IMR-90 (cell line): ENCODE results near the gene NOS1. TPM values are rescaled to one million over a fixed set of nuclear protein-coding genes. Genes with fewer than 3 reads are reported as not detected.

Experiments
- ATAC-seq: fragments of 200-7000 bp; cut with Tn5 transposase; 2 replicates; pipeline ENCODE4 v1.9.1; 2020; ENCODE audit warnings: low read depth, mild to moderate bottlenecking, moderate library complexity
- BruUV-seq: library from RNA; stranded (reverse); fragments of 400-500 nt; replicated peaks from 2 replicates; lab custom pipeline; 2021; lab: Mats Ljungman, UMichigan
- CTCF ChIA-PET: fragments of 300-600 bp; formaldehyde crosslinking; extraction: SDS; loops from one replicate; lab custom pipeline; 2021; ENCODE audit warnings: antibody characterized with exemption; lab: Yijun Ruan, JAX
- POLR2A ChIA-PET: fragments of 300-600 bp; sonication (Branson Sonifier 250); formaldehyde crosslinking; loops from one replicate; lab custom pipeline; 2022; ENCODE audit warnings: antibody characterized with exemption; ENCODE audit not compliant: unreplicated experiment; lab: Charles Lee
- DNase-seq: peaks from one replicate; pipeline ENCODE4 v3.0.0; 2013
- H2AFZ ChIP-seq: replicated peaks from 2 replicates; pipeline ENCODE3; 2013; ENCODE audit warnings: low read length, mild to moderate bottlenecking; ENCODE audit not compliant: poor library complexity
- H2AK5ac ChIP-seq: 2 replicates; pipeline ENCODE4 v1.6.1; 2013; ENCODE audit warnings: low read depth, low read length, inconsistent platforms
- H2AK9ac ChIP-seq: replicated peaks from 2 replicates; pipeline ENCODE3; 2013; ENCODE audit warnings: mild to moderate bottlenecking, low read depth, low read length, moderate library complexity; ENCODE audit not compliant: poor library complexity
- H2BK120ac ChIP-seq: 2 replicates; pipeline ENCODE4 v1.6.1; 2013; ENCODE audit warnings: low read depth, low read length, inconsistent platforms
- H2BK15ac ChIP-seq: 3 replicates; pipeline ENCODE4 v1.6.1; 2013; ENCODE audit warnings: low read depth, low read length, inconsistent platforms
- H2BK20ac ChIP-seq: 2 replicates; pipeline ENCODE4 v1.6.1; 2013; ENCODE audit warnings: low read depth, mild to moderate bottlenecking, inconsistent platforms, low read length, moderate library complexity
- H2BK5ac ChIP-seq: 2 replicates; pipeline ENCODE4 v1.6.1; 2013; ENCODE audit warnings: mild to moderate bottlenecking, low read depth, low read length, inconsistent platforms; ENCODE audit not compliant: poor library complexity, severe bottlenecking
- H3K14ac ChIP-seq: replicated peaks from 2 replicates; pipeline ENCODE4 v1.6.1; 2013; ENCODE audit warnings: low read depth, low read length, inconsistent platforms
- H3K18ac ChIP-seq: 2 replicates; pipeline ENCODE4 v1.6.1; 2013; ENCODE audit warnings: low read depth, low read length, control low read depth
- H3K23ac ChIP-seq: 2 replicates; pipeline ENCODE4 v1.6.1; 2013; ENCODE audit warnings: low read depth, low read length, inconsistent platforms
- H3K27ac ChIP-seq: 2 replicates; pipeline ENCODE4 v1.5.1; 2013; ENCODE audit warnings: mild to moderate bottlenecking, control low read depth, low read length; ENCODE audit not compliant: insufficient read depth
- H3K27me3 ChIP-seq: 2 replicates; pipeline ENCODE4 v1.6.1; 2013; ENCODE audit warnings: low read length; ENCODE audit not compliant: control insufficient read depth, insufficient read depth
- H3K36me3 ChIP-seq: 2 replicates; pipeline ENCODE4 v1.6.1; 2013; ENCODE audit warnings: low read length, mixed read lengths; ENCODE audit not compliant: control insufficient read depth, insufficient read depth
- H3K4ac ChIP-seq: 2 replicates; pipeline ENCODE4 v1.6.1; 2013; ENCODE audit warnings: low read depth, low read length, inconsistent platforms
- H3K4me1 ChIP-seq: 2 replicates; pipeline ENCODE4 v1.6.1; 2013; ENCODE audit warnings: low read length, mixed read lengths; ENCODE audit not compliant: control insufficient read depth, insufficient read depth
- H3K4me2 ChIP-seq: 2 replicates; pipeline ENCODE4 v1.6.1; 2013; ENCODE audit warnings: low read depth, mild to moderate bottlenecking, control low read depth, low read length, moderate library complexity
- H3K4me3 ChIP-seq: 2 replicates; pipeline ENCODE4 v1.5.1; 2013; ENCODE audit warnings: low read depth, mild to moderate bottlenecking, control low read depth, low read length, moderate library complexity; ENCODE audit not compliant: insufficient read depth
- H3K56ac ChIP-seq: 2 replicates; pipeline ENCODE4 v1.6.1; 2013; ENCODE audit warnings: low read length, inconsistent platforms; ENCODE audit not compliant: insufficient read depth; ENCODE audit errors: extremely low read depth
- H3K79me1 ChIP-seq, 2 experiments: 2 replicates each; pipeline ENCODE4 v1.6.1; 2013; ENCODE audit warnings: low read length in 2 of 2, inconsistent platforms in 1 of 2, low read depth in 1 of 2
- H3K9ac ChIP-seq: 2 replicates; pipeline ENCODE4 v1.6.1; 2013; ENCODE audit warnings: low read depth, low read length, control low read depth
- H3K9me1 ChIP-seq: 2 replicates; pipeline ENCODE4 v1.6.1; 2013; ENCODE audit warnings: low read length, inconsistent platforms; ENCODE audit not compliant: insufficient read depth
- H3K9me3 ChIP-seq: 2 replicates; pipeline ENCODE4 v1.6.1; 2013; ENCODE audit warnings: low read length; ENCODE audit not compliant: control insufficient read depth, insufficient read depth
- H4K20me1 ChIP-seq: 2 replicates; pipeline ENCODE4 v1.6.1; 2013; ENCODE audit warnings: low read length, inconsistent platforms; ENCODE audit not compliant: insufficient read depth
- H4K5ac ChIP-seq: 2 replicates; pipeline ENCODE4 v1.6.1; 2013; ENCODE audit warnings: mild to moderate bottlenecking, low read depth, low read length, control low read depth
- H4K8ac ChIP-seq, 2 experiments: 2 replicates each; pipeline ENCODE4 v1.6.1; 2013; ENCODE audit warnings: low read depth in 2 of 2, low read length in 2 of 2, control low read depth in 1 of 2, inconsistent platforms in 1 of 2
- H4K91ac ChIP-seq: 2 replicates; pipeline ENCODE4 v1.6.1; 2013; ENCODE audit warnings: low read depth, low read length, inconsistent platforms; ENCODE audit not compliant: insufficient read depth
- CEBPB ChIP-seq: IDR thresholded peaks from 2 replicates; pipeline ENCODE4 v1.6.1; 2012; ENCODE audit warnings: low read depth, low read length, improper control_type of control experiment
- CHD1 ChIP-seq: IDR thresholded peaks from 2 replicates; pipeline ENCODE4 v1.6.1; 2012; ENCODE audit warnings: low read depth, low read length, improper control_type of control experiment
- FOS ChIP-seq: fragments of 150-350 bp; IDR thresholded peaks from 2 replicates; pipeline ENCODE4 v1.6.1; 2016; ENCODE audit warnings: low read depth, low read length
- MAFK ChIP-seq: IDR thresholded peaks from 2 replicates; pipeline ENCODE4 v1.6.1; 2012; ENCODE audit warnings: low read depth, low read length, improper control_type of control experiment
- MAZ ChIP-seq: IDR thresholded peaks from 2 replicates; pipeline ENCODE4 v1.6.1; 2012; ENCODE audit warnings: low read depth, mild to moderate bottlenecking, low read length, improper control_type of control experiment, moderate library complexity, borderline replicate concordance
- MXI1 ChIP-seq: IDR thresholded peaks from 2 replicates; pipeline ENCODE4 v1.6.1; 2012; ENCODE audit warnings: low read depth, mild to moderate bottlenecking, low read length, moderate library complexity, borderline replicate concordance
- NFE2L2 ChIP-seq: fragments of 150-350 bp; IDR thresholded peaks from 2 replicates; pipeline ENCODE4 v1.6.1; 2016; ENCODE audit warnings: low read depth, mild to moderate bottlenecking, low read length
- POLR2A ChIP-seq: IDR thresholded peaks from 2 replicates; pipeline ENCODE4 v1.6.1; 2012; ENCODE audit warnings: mild to moderate bottlenecking, low read depth, low read length
- RCOR1 ChIP-seq: IDR thresholded peaks from 2 replicates; pipeline ENCODE4 v1.6.1; 2012; ENCODE audit warnings: mild to moderate bottlenecking, low read length, improper control_type of control experiment; ENCODE audit not compliant: insufficient replicate concordance
- RFX5 ChIP-seq: IDR thresholded peaks from 2 replicates; pipeline ENCODE4 v1.8.0; 2012; ENCODE audit warnings: low read depth, mild to moderate bottlenecking, low read length, moderate library complexity
- SMC3 ChIP-seq: fragments of 150-350 bp; IDR thresholded peaks from 2 replicates; pipeline ENCODE4 v1.6.1; 2016; ENCODE audit warnings: low read depth, mild to moderate bottlenecking, antibody characterized with exemption, low read length, moderate library complexity
- WGBS, 2 experiments: methylation state at CpG; one replicate each; pipeline versions ENCODE4 v1.1.5 to v1.1.7; 2013; ENCODE audit warnings: missing lambda C conversion rate in 2 of 2; ENCODE audit not compliant: insufficient read length in 1 of 2; ENCODE audit errors: extremely low coverage in 2 of 2; 5-methylcytosine and 5-hydroxymethylcytosine counted together
- dilution Hi-C: fragments of 300-500 bp; cut with HindIII; formaldehyde crosslinking; loops from one replicate; pipeline ENCODE4 v1.14.3; 2018; ENCODE audit warnings: low sequenced_read_pairs; ENCODE audit not compliant: unreplicated experiment
- in situ Hi-C: fragments of 300-500 bp; cut with MboI; formaldehyde crosslinking; loops from 3 replicates; pipeline ENCODE4 v1.14.3; 2019; ENCODE audit warnings: low sequenced_read_pairs, inconsistent platforms, mixed read lengths
- intact Hi-C: fragments of 100-400 bp; cut with micrococcal nuclease; formaldehyde crosslinking; loops from 2 replicates; pipeline ENCODE4 v1.10.0; 2022
- polyA plus RNA-seq, 3 experiments: library from polyadenylated mRNA; depleted of rRNA; stranded (reverse); fragments of >200 nt; gene quantifications; 2 replicates each; pipeline ENCODE4 v1.2.3, GENCODE V29; 2012; ENCODE audit warnings: low replicate concordance in 1 of 3
- total RNA-seq: library from RNA; depleted of rRNA; stranded (reverse); fragments of >200 nt; gene quantifications from 2 replicates; pipeline ENCODE4 v1.2.3, GENCODE V29; 2012
- TF ChIP-seq, protein P1 (sequence below): fragments of 150-350 bp; IDR thresholded peaks from 2 replicates; pipeline ENCODE4 v1.6.1; 2016; ENCODE audit warnings: low read depth, mild to moderate bottlenecking, low read length, moderate library complexity, borderline replicate concordance
- TF ChIP-seq, protein P2 (sequence below): fragments of 150-350 bp; IDR thresholded peaks from 2 replicates; pipeline ENCODE4 v1.6.1; 2017; ENCODE audit warnings: mild to moderate bottlenecking, antibody characterized with exemption, low read length, low read depth

Gene NOS1
- total and polyA plus RNA-seq, 2 of the 4 experiments (the other 2 are of a cell fraction): 0.09 TPM; not detected in 1

DNA sequence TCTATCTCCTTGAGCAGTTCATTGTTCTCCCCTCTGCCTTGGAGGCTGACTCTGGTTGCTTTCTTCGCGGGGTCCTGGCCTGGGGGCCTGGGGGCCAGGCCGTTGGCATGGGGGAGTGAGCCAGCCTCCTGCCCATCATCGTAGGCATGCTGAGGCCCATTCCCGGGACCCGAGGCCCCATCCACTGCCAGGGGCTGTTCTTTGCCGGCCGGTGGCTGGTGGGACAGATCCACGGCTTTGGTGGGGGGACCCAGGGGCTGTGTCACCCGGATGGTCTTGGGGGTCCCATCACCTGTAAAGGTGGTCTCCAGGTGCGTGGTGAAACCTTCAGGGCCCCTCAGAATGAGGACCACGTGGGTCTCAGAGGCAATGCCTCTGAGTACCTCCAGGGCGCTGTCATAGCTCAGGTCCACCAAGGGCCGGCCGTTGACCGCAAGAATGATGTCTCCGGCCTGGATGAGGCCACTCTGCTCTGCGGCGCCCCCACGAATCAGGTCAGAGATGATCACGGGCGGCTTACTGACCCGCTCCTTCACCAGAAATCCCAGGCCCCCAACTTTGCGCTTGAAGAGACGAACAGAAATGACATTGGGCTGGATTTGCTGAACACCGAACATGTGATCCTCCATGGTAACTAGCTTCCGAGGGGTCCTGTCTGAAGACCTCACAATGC is 30.8 kb downstream of the NOS1 start:
- no peak overlapping the region for H2BK15ac ChIP-seq
- dilution Hi-C loops (no loop called here), intact Hi-C loops (no loop called here), in situ Hi-C loops (no loop called here)
- no peaks in the 10 kb centered on the region for H3K27me3 ChIP-seq
- H2AK9ac ChIP-seq: no peak overlapping the region
- ChIA-PET CTCF (no interaction called here), POLR2A (no interaction called here)
- H3K4me2 ChIP-seq: no peak overlapping the region
- H2BK5ac ChIP-seq: no peak overlapping the region
- no peak overlapping the region for H2BK20ac ChIP-seq
- no peak overlapping the region for H3K56ac ChIP-seq
- H3K9me1 ChIP-seq: no peaks in the 10 kb centered on the region
- H3K18ac ChIP-seq: no peak overlapping the region
- DNase-seq: no peak
- H4K20me1 ChIP-seq: no peaks in the 10 kb centered on the region
- H2AK5ac ChIP-seq: no peak overlapping the region
- no peaks in the 10 kb centered on the region for H3K4me1 ChIP-seq
- H2BK120ac ChIP-seq: no peak overlapping the region
- H4K5ac ChIP-seq: no peak overlapping the region
- H3K4me3 ChIP-seq: no peak overlapping the region
- no peak overlapping the region for H3K9ac ChIP-seq
- WGBS, 2 experiments: 72% methylated on average over 21 of the region's 27 CpGs; no CpG with 5 or more reads in 1 of the 2 experiments
- H3K23ac ChIP-seq: no peak overlapping the region
- no peak overlapping the region for H3K27ac ChIP-seq
- no peak for TF ChIP-seq RCOR1
- no peak for TF ChIP-seq MAFK
- TF ChIP-seq, protein P1, sequence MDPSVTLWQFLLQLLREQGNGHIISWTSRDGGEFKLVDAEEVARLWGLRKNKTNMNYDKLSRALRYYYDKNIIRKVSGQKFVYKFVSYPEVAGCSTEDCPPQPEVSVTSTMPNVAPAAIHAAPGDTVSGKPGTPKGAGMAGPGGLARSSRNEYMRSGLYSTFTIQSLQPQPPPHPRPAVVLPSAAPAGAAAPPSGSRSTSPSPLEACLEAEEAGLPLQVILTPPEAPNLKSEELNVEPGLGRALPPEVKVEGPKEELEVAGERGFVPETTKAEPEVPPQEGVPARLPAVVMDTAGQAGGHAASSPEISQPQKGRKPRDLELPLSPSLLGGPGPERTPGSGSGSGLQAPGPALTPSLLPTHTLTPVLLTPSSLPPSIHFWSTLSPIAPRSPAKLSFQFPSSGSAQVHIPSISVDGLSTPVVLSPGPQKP: no peak
- no peak for TF ChIP-seq CHD1
- no peak for TF ChIP-seq RFX5
- TF ChIP-seq MXI1: no peak
- no peak for TF ChIP-seq NFE2L2
- TF ChIP-seq, protein P2, sequence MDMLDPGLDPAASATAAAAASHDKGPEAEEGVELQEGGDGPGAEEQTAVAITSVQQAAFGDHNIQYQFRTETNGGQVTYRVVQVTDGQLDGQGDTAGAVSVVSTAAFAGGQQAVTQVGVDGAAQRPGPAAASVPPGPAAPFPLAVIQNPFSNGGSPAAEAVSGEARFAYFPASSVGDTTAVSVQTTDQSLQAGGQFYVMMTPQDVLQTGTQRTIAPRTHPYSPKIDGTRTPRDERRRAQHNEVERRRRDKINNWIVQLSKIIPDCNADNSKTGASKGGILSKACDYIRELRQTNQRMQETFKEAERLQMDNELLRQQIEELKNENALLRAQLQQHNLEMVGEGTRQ: no peak
- no peak for TF ChIP-seq CEBPB
- no peak for TF ChIP-seq MAZ
- no peak for TF ChIP-seq FOS
- TF ChIP-seq SMC3: no peak
- no peak for TF ChIP-seq POLR2A
- H3K14ac ChIP-seq: no peak overlapping the region
- H3K79me1 ChIP-seq: no peaks in the 10 kb centered on the region
- H3K4ac ChIP-seq: no peak overlapping the region
- H4K91ac ChIP-seq: no peak overlapping the region
- BruUV-seq: no TSS peak
- H4K8ac ChIP-seq: no peak overlapping the region
- no peak overlapping the region for H2AFZ ChIP-seq
- ATAC-seq: no peak
- H3K36me3 ChIP-seq: no peaks in the 10 kb centered on the region
- peaks cover 29% of the 10 kb centered on the region for H3K9me3 ChIP-seq
